Hematopoietic multipotent progenitor cell treated with erythropoietin and hydrocortisone succinate and interleukin-3 and kit ligand, for 8 days (in vitro differentiated cells): ENCODE measurements around the gene MFSD6.
"Not testable (repeated sequence)": the region's sequence is repeated elsewhere in the genome, so short reads cannot be mapped to it uniquely, and the experiment has no call there.

Experiments
- DNase-seq: peaks from one replicate; pipeline ENCODE4 v3.0.0-alpha.2; 2015

Gene MFSD6

GRCh38 chr2:190407662-190408537 lies at the start of gene MFSD6:
TSS of gene MFSD6 (plus strand) at chr2:190408355. CDS start at chr2:190436030, 27,675 bp downstream.
- peak; percentile 61 for DNase-seq

GRCh38 chr2:190358655-190359448 lies 49.3 kb upstream of the MFSD6 start:
- not testable (repeated sequence) for DNase-seq

- no peak for DNase-seq
These were observed 47.6 kb upstream of the MFSD6 start for GRCh38 chr2:190360561-190360960.

GRCh38 chr2:190360965-190361364 lies 47.2 kb upstream of the MFSD6 start:
- DNase-seq, result no peak

GRCh38 chr2:190361572-190361971 lies 46.6 kb upstream of the MFSD6 start:
- DNase-seq, result no peak

GRCh38 chr2:190362894-190363293 lies 45.3 kb upstream of the MFSD6 start:
- DNase-seq, result no peak

GRCh38 chr2:190365499-190366204 lies 42.5 kb upstream of the MFSD6 start:
- no peak for DNase-seq

GRCh38 chr2:190366248-190366753 lies 41.9 kb upstream of the MFSD6 start:
- DNase-seq, result no peak

- no peak for DNase-seq
These were observed 41.1 kb upstream of the MFSD6 start for GRCh38 chr2:190367091-190367490.

GRCh38 chr2:190369635-190370034 lies 38.5 kb upstream of the MFSD6 start:
- no peak for DNase-seq

- no peak for DNase-seq
These were observed 32.1 kb upstream of the MFSD6 start for GRCh38 chr2:190376083-190376482.

GRCh38 chr2:190376591-190377245 lies 31.4 kb upstream of the MFSD6 start:
- DNase-seq, result no peak

GRCh38 chr2:190378880-190379237 lies 29.3 kb upstream of the MFSD6 start:
- peak; percentile 56 for DNase-seq

GRCh38 chr2:190379249-190379964 lies 28.7 kb upstream of the MFSD6 start:
- DNase-seq, result peak; percentile 36

GRCh38 chr2:190380962-190381412 lies 27.2 kb upstream of the MFSD6 start:
- DNase-seq, result peak; percentile 78

- peak; percentile 66 for DNase-seq
These were observed 25.3 kb upstream of the MFSD6 start for GRCh38 chr2:190382851-190383250.

GRCh38 chr2:190387422-190387821 lies 20.7 kb upstream of the MFSD6 start:
- DNase-seq, result no peak

GRCh38 chr2:190396271-190396670 lies 11.9 kb upstream of the MFSD6 start:
- DNase-seq, result no peak

GRCh38 chr2:190402986-190403603 lies 5.1 kb upstream of the MFSD6 start:
- no peak for DNase-seq

- DNase-seq, result peak; percentile 51
These were observed 3.7 kb upstream of the MFSD6 start for GRCh38 chr2:190404487-190404886.

GRCh38 chr2:190405070-190405469 lies 3.1 kb upstream of the MFSD6 start:
- no peak for DNase-seq
